HTERT RPE-1 (cell line): Measurements from ENCODE around the gene SRSF9.
"Not testable (repeated sequence)": the region's sequence is repeated elsewhere in the genome, so short reads cannot be mapped to it uniquely, and the experiment has no call there.

Experiments
- in situ Hi-C: fragments of 300-500 bp; cut with MboI; formaldehyde crosslinking; loops from 4 replicates; pipeline ENCODE4 v1.14.3; 2020; ENCODE audit warnings: low sequenced_read_pairs

Gene SRSF9

GRCh38 chr12:120453060-120453750 is 16.3 kb downstream of the SRSF9 start:
- in situ Hi-C loops, result no loop called here

- in situ Hi-C loops, result not testable (repeated sequence)
These were observed 17.0 kb downstream of the SRSF9 start for GRCh38 chr12:120452524-120452923.

GRCh38 chr12:120447992-120448391 is 21.6 kb downstream of the SRSF9 start:
- in situ Hi-C loops, result no loop called here

- in situ Hi-C loops, result not testable (repeated sequence)
These were observed 22.7 kb downstream of the SRSF9 start for GRCh38 chr12:120446844-120447178.

GRCh38 chr12:120445911-120446843 is 23.4 kb downstream of the SRSF9 start, which contains the start of the genes GATC and TRIAP1:
TSS of gene GATC (plus strand) at chr12:120446444. CDS start at chr12:120446481, 37 bp downstream.
TSS of gene TRIAP1 (minus strand) at chr12:120446384. CDS start at chr12:120446372, 12 bp downstream.
- in situ Hi-C loops, result no loop called here

GRCh38 chr12:120444676-120445075 is 24.9 kb downstream of the SRSF9 start:
- in situ Hi-C loops, result no loop called here

- in situ Hi-C loops, result no loop called here
These were observed 29.8 kb downstream of the SRSF9 start for GRCh38 chr12:120439646-120440247.

- in situ Hi-C loops, result no loop called here
These were observed 30.9 kb downstream of the SRSF9 start for GRCh38 chr12:120438495-120439198.

GRCh38 chr12:120437735-120438494 is 31.6 kb downstream of the SRSF9 start, which contains the start of gene COX6A1:
TSS of gene COX6A1 (plus strand) at chr12:120438113. CDS start at chr12:120438127, 14 bp downstream.
- in situ Hi-C loops, result no loop called here

- in situ Hi-C loops, result no loop called here
These were observed 36.6 kb downstream of the SRSF9 start for GRCh38 chr12:120432772-120433525.

- in situ Hi-C loops, result no loop called here
These were observed 40.2 kb downstream of the SRSF9 start for GRCh38 chr12:120429368-120429767.

- in situ Hi-C loops, result no loop called here
These were observed 40.8 kb downstream of the SRSF9 start for GRCh38 chr12:120428597-120429229.

- in situ Hi-C loops, result no loop called here
These were observed 43.8 kb downstream of the SRSF9 start for GRCh38 chr12:120425797-120426196.

- in situ Hi-C loops, result no loop called here
These were observed 46.6 kb downstream of the SRSF9 start for GRCh38 chr12:120422892-120423456.

GRCh38 chr12:120421701-120422100 is 47.8 kb downstream of the SRSF9 start:
- in situ Hi-C loops, result no loop called here

GRCh38 chr12:120417917-120418580 is 51.5 kb downstream of the SRSF9 start:
- in situ Hi-C loops, result no loop called here

GRCh38 chr12:120416490-120417216 is 52.9 kb downstream of the SRSF9 start:
- in situ Hi-C loops, result no loop called here
